GM21723 (cell line): ENCODE data around the gene MS4A1.
"Not testable (repeated sequence)": the region's sequence is repeated elsewhere in the genome, so short reads cannot be mapped to it uniquely, and the experiment has no call there.

Experiments
- ATAC-seq: cut with Tn5 transposase; IDR thresholded peaks from one replicate; pipeline ENCODE4 v1.9.1; 2021; ENCODE audit warnings: mild to moderate bottlenecking, moderate library complexity; ENCODE audit not compliant: unreplicated experiment

The MS4A1 gene

GRCh38 chr11:60455531-60456042 lies at the start of gene MS4A1:
Gene MS4A1 (plus strand): TSS chr11:60455847. CDS start chr11:60462375, 6,528 bp downstream.
- ATAC-seq = peak; percentile 86

GRCh38 chr11:60420015-60420414 lies 35.6 kb upstream of the MS4A1 start:
- no peak for ATAC-seq

- no peak for ATAC-seq
Measured at GRCh38 chr11:60422609-60423008, 33.0 kb upstream of the MS4A1 start.

- no peak for ATAC-seq
Measured at GRCh38 chr11:60428517-60428916, 27.1 kb upstream of the MS4A1 start.

- no peak for ATAC-seq
Measured at GRCh38 chr11:60429272-60429671, 26.4 kb upstream of the MS4A1 start, which contains the start of gene MS4A5. Gene MS4A5 (plus strand): TSS chr11:60429572. CDS start chr11:60429675, 103 bp downstream.

GRCh38 chr11:60431251-60431650 lies 24.4 kb upstream of the MS4A1 start:
- no peak for ATAC-seq

GRCh38 chr11:60433401-60433800 lies 22.2 kb upstream of the MS4A1 start:
- ATAC-seq = no peak

- ATAC-seq = no peak
Measured at GRCh38 chr11:60447070-60447469, 8.6 kb upstream of the MS4A1 start.

GRCh38 chr11:60447846-60448245 lies 7.8 kb upstream of the MS4A1 start:
- no peak for ATAC-seq

GRCh38 chr11:60451185-60451584 lies 4.5 kb upstream of the MS4A1 start:
- ATAC-seq = not testable (repeated sequence)

GRCh38 chr11:60454212-60454611 lies 1.4 kb upstream of the MS4A1 start:
- ATAC-seq = no peak

GRCh38 chr11:60457576-60457975 lies 1.9 kb downstream of the MS4A1 start:
- ATAC-seq = peak; percentile 44

- peak; percentile 20 for ATAC-seq
Measured at GRCh38 chr11:60459345-60459744, 3.7 kb downstream of the MS4A1 start.

- ATAC-seq = no peak
Measured at GRCh38 chr11:60468829-60469228, 13.2 kb downstream of the MS4A1 start.

- ATAC-seq = no peak
Measured at GRCh38 chr11:60469723-60470122, 14.1 kb downstream of the MS4A1 start.

GRCh38 chr11:60477035-60477445 lies 21.4 kb downstream of the MS4A1 start:
- peak; percentile 62 for ATAC-seq

GRCh38 chr11:60482361-60482760 lies 26.7 kb downstream of the MS4A1 start:
- peak; percentile 48 for ATAC-seq

- ATAC-seq = peak; percentile 94
Measured at GRCh38 chr11:60485987-60486386, 30.3 kb downstream of the MS4A1 start.

GRCh38 chr11:60492488-60493009 lies 36.9 kb downstream of the MS4A1 start, which contains the start of gene MS4A12:
Gene MS4A12 (plus strand): TSS chr11:60492778. CDS start chr11:60497319, 4,541 bp downstream.
- no peak for ATAC-seq

- no peak for ATAC-seq
Measured at GRCh38 chr11:60493454-60493853, 37.8 kb downstream of the MS4A1 start.

GRCh38 chr11:60498399-60498798 lies 42.8 kb downstream of the MS4A1 start:
- peak; percentile 27 for ATAC-seq

GRCh38 chr11:60498853-60499252 lies 43.2 kb downstream of the MS4A1 start:
- ATAC-seq = peak; percentile 87
